H1 (cell line): Measurements from ENCODE around the gene TM4SF20.

ENCODE experiments used
- ASH2L ChIP-seq: fragments of 200-600, 300-600 bp; sonication (generic); IDR thresholded peaks from one replicate; pipeline ENCODE4 v1.7.1; 2017; ENCODE audit warnings: low read length
- E2F6 ChIP-seq: IDR thresholded peaks from 2 replicates; pipeline ENCODE4 v1.6.1; 2012; ENCODE audit warnings: inconsistent platforms
- HDAC6 ChIP-seq: IDR thresholded peaks from one replicate; pipeline ENCODE4 v1.7.1; 2012; ENCODE audit warnings: low read depth, mild to moderate bottlenecking, inconsistent platforms, low read length, moderate library complexity
- NRF1 ChIP-seq: IDR thresholded peaks from 2 replicates; pipeline ENCODE4 v1.6.1; 2011; ENCODE audit warnings: mild to moderate bottlenecking, low read depth, low read length, improper control_type of control experiment
- POLR2A ChIP-seq, 2 experiments: IDR thresholded peaks; 1 replicate in 1 of 2; 2 replicates in 1 of 2; pipeline ENCODE4 v1.6.1; 2011; ENCODE audit warnings: low read depth in 2 of 2, low read length in 2 of 2, mild to moderate bottlenecking in 2 of 2; ENCODE audit errors: control extremely low read depth in 1 of 2
- SIN3A ChIP-seq, 2 experiments: IDR thresholded peaks in 1 of 2; conservative IDR thresholded peaks in 1 of 2; 2 replicates each; pipeline ENCODE4 v1.6.1; 2011 to 2012; ENCODE audit warnings: low read length in 2 of 2, improper control_type of control experiment in 1 of 2, low read depth in 1 of 2, mild to moderate bottlenecking in 1 of 2
- SIRT6 ChIP-seq: IDR thresholded peaks from one replicate; pipeline ENCODE4 v1.7.1; 2012; ENCODE audit warnings: low read length, inconsistent platforms
- SRF ChIP-seq: IDR thresholded peaks from 2 replicates; pipeline ENCODE4 v1.6.1; 2011; ENCODE audit warnings: mild to moderate bottlenecking, low read depth, low read length, moderate library complexity
- TEAD4 ChIP-seq: IDR thresholded peaks from 2 replicates; pipeline ENCODE4 v1.6.1; 2012; ENCODE audit warnings: low read depth, low read length, inconsistent platforms, mixed read lengths
- YY1 ChIP-seq: IDR thresholded peaks from 2 replicates; pipeline ENCODE4 v1.6.1; 2011; ENCODE audit warnings: low read depth, mild to moderate bottlenecking, low read length
- TF ChIP-seq, protein P1 (sequence below), 3 experiments: IDR thresholded peaks; 1 replicate in 2 of 3; 2 replicates in 1 of 3; pipeline versions ENCODE4 v1.5.1 to v1.6.1; 2011; ENCODE audit warnings: low read length in 3 of 3, mild to moderate bottlenecking in 3 of 3, inconsistent platforms in 2 of 3, low read depth in 1 of 3, moderate library complexity in 1 of 3; ENCODE audit not compliant: insufficient read depth in 1 of 3; ENCODE audit errors: control extremely low read depth in 1 of 3

DNA sequence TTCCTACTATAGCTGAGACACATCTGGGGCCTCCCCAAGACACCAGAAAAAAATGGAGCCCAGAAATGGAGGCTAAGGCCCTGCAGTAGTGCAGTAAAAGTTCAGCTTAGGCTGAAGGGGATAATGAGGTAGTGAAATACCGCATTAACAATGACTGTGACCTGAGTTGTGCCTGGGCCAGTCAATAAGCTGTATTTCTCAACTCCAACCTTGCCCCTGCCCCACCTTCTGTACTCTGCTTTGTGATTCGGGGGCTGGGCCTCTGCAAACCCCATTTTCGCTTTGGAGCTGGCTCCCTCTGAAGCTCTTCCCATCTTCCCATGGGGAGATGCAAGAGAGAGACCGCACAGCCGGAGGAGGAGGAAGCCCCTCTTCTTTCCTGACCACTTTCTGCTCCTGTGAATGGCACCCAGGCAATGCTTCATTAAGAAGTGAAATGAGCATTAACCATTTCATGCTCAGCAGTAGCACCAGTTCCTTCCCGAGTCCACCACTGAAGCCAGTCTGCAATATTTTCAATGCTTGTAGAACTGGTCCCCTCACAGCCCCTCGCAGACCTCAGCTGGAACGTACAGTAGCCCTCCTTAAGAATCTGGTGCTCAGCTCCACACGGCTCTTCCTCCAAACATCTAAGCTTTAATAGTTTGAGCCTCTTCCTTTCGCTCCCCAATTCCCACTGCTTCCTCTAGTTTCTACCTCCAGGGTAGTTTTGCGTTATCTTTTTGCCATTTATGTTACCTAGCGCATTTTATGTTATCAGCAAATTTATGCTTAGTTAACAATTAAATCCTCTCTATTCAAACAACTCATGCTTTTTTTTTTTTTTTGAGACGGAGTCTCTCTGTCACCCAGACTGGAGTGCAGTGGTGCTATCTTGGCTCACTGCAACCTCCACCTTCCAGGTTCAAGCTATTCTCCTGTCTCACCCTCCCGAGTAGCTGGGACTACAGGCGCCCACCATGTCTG is 41.3 kb upstream of the TM4SF20 start:
- TF ChIP-seq, protein P1, sequence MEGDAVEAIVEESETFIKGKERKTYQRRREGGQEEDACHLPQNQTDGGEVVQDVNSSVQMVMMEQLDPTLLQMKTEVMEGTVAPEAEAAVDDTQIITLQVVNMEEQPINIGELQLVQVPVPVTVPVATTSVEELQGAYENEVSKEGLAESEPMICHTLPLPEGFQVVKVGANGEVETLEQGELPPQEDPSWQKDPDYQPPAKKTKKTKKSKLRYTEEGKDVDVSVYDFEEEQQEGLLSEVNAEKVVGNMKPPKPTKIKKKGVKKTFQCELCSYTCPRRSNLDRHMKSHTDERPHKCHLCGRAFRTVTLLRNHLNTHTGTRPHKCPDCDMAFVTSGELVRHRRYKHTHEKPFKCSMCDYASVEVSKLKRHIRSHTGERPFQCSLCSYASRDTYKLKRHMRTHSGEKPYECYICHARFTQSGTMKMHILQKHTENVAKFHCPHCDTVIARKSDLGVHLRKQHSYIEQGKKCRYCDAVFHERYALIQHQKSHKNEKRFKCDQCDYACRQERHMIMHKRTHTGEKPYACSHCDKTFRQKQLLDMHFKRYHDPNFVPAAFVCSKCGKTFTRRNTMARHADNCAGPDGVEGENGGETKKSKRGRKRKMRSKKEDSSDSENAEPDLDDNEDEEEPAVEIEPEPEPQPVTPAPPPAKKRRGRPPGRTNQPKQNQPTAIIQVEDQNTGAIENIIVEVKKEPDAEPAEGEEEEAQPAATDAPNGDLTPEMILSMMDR (IDR thresholded peaks at IDR 0.05; ENCODE audit: control extremely low read depth in 1 of 3, insufficient read depth in 1 of 3, low read depth in 1 of 3, low read length in 3 of 3), result no peak
- no peak for TF ChIP-seq SIRT6
- TF ChIP-seq HDAC6, result no peak
- TF ChIP-seq TEAD4, result no peak
- no peak for TF ChIP-seq POLR2A (IDR thresholded peaks at IDR 0.05; ENCODE audit: control extremely low read depth in 1 of 2, low read depth in 2 of 2, low read length in 2 of 2)
- no peak for TF ChIP-seq E2F6
- TF ChIP-seq YY1, result no peak
- TF ChIP-seq ASH2L, result no peak
- no peak for TF ChIP-seq NRF1
- TF ChIP-seq SRF, result no peak
- no peak for TF ChIP-seq SIN3A (conservative IDR thresholded peaks at IDR 0.05 in 1 of 2, IDR thresholded peaks at IDR 0.05 in 1 of 2; ENCODE audit: low read depth in 1 of 2, low read length in 2 of 2)
